Activated T-cell treated with anti-CD3 and anti-CD28 coated beads, Interleukin-2, amount 50 U/mL, for 4 hours (primary cell): ENCODE results near the gene FAR2. TPM values are rescaled to one million over a fixed set of nuclear protein-coding genes. Genes with fewer than 3 reads are reported as not detected.
"Not testable (repeated sequence)": the region's sequence is repeated elsewhere in the genome, so short reads cannot be mapped to it uniquely, and the experiment has no call there.

ENCODE experiments used
- ATAC-seq, 2 donors: fragments of 200-7000 bp; cut with Tn5 transposase; one replicate each; pipeline ENCODE4 v1.10.0; 2021
- DNase-seq: peaks from one replicate; pipeline ENCODE4 v3.0.0-alpha.2; 2020
- H3K27me3 Mint-ChIP-seq: one replicate; pipeline ENCODE4 v1.8.0; 2021; ENCODE audit warnings: low read depth, mixed read lengths
- H3K36me3 Mint-ChIP-seq: one replicate; pipeline ENCODE4 v1.8.0; 2022; ENCODE audit warnings: mixed read lengths; ENCODE audit not compliant: insufficient read depth
- H3K4me1 Mint-ChIP-seq: one replicate; pipeline ENCODE4 v1.8.0; 2021; ENCODE audit warnings: low read depth, mixed read lengths
- H3K4me3 Mint-ChIP-seq: one replicate; pipeline ENCODE4 v1.8.0; 2021; ENCODE audit warnings: mild to moderate bottlenecking, moderate library complexity, mixed read lengths
- H3K9me3 Mint-ChIP-seq: one replicate; pipeline ENCODE4 v1.8.0; 2021; ENCODE audit warnings: mixed read lengths
- total RNA-seq, 3 donors: library from RNA; stranded (reverse); gene quantifications; one replicate each; pipeline ENCODE4 v1.2.1, GENCODE V29; 2021

FAR2 gene
- total RNA-seq, 3 donors from 2014 or later, result 2.5 to 5.9 (median 2.5) TPM

GRCh38 chr12:29244159-29244765 lies 95.2 kb downstream of the FAR2 start:
- H3K27me3 Mint-ChIP-seq, result no peaks in the 10 kb centered on the region
- DNase-seq (no peak), ATAC-seq (no peak)
- peaks cover 4% of the 10 kb centered on the region for H3K9me3 Mint-ChIP-seq
- peaks cover 16% of the 10 kb centered on the region for H3K4me1 Mint-ChIP-seq
- H3K4me3 Mint-ChIP-seq, result no peak overlapping the region
- H3K36me3 Mint-ChIP-seq, result peaks cover 4% of the 10 kb centered on the region

DNA sequence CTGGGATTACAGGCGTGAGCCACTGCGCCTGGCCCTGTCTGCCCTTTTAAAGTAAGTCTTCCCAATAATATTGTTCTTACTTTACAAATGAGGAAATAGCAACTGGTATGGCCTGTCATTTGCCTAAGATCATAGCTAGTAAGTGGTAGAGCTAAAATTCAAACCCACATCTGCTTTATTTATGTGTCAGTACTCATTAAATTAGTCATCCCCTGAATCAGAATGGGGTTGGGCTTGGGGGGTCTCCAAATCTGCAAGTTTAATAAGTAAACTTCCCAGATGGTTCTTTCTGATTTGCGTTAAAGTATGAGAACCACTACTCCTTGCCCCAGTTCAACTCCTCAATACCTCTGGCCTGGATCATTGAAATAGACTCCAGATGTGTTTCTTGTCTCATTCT lies 96.2 kb downstream of the FAR2 start:
- H3K4me3 Mint-ChIP-seq, result no peak overlapping the region
- peaks cover 4% of the 10 kb centered on the region for H3K9me3 Mint-ChIP-seq
- DNase-seq, result no peak

GRCh38 chr12:29249930-29250329 lies 100.9 kb downstream of the FAR2 start:
- peaks cover 3% of the 10 kb centered on the region for H3K36me3 Mint-ChIP-seq
- no peaks in the 10 kb centered on the region for H3K27me3 Mint-ChIP-seq
- no peak for ATAC-seq
- no peak for DNase-seq
- H3K4me3 Mint-ChIP-seq, result no peak overlapping the region
- no peaks in the 10 kb centered on the region for H3K4me1 Mint-ChIP-seq
- no peaks in the 10 kb centered on the region for H3K9me3 Mint-ChIP-seq

More for the DNA sequence above, 96.2 kb downstream of the FAR2 start:
- Mint-ChIP-seq H3K27me3 (no peaks in the 10 kb centered on the region), H3K36me3 (peaks cover 4% of the 10 kb centered on the region), H3K4me1 (peaks cover 16% of the 10 kb centered on the region)
- ATAC-seq, result no peak

DNA sequence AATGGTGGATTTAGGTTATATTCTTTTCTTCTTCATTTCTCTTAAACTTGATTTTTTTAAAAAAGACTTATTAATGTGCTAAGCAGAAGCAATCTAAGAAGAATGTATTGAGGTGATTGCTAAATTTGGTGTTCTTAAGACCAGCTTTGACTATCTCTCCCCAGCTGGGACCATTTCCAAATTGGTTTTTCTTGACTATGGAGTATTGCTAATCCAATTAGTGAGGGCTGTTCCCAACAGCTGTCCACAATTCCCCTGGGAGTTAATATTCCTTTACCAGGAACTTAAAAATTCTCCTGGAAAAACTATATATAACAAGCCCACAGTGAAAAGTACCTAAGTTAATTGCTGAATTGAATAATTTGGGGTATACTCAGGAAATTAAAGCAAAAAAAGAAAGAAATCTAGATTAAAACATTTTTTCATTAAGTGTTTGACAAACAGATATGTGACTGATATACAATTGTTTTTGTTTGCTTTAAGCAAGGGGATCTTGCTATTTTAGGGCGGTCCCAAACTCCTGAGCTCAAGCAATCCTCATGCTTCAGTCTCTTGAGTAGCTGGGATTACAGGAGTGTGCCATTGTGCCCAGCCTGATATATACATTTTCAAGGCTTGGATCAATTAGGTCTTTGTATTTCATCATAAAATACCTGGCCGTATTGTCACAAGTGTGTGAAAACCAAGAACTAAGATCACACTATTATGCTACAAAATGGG lies 105.0 kb downstream of the FAR2 start:
- no peaks in the 10 kb centered on the region for H3K9me3 Mint-ChIP-seq
- no peak overlapping the region for H3K4me3 Mint-ChIP-seq
- H3K36me3 Mint-ChIP-seq, result peaks cover 7% of the 10 kb centered on the region
- no peaks in the 10 kb centered on the region for H3K4me1 Mint-ChIP-seq
- ATAC-seq (no peak), DNase-seq (no peak)
- H3K27me3 Mint-ChIP-seq, result no peaks in the 10 kb centered on the region

GRCh38 chr12:29255042-29255441 lies 106.0 kb downstream of the FAR2 start:
- Mint-ChIP-seq H3K36me3 (peaks cover 7% of the 10 kb centered on the region), H3K4me1 (no peaks in the 10 kb centered on the region), H3K4me3 (no peak overlapping the region), H3K9me3 (no peaks in the 10 kb centered on the region), H3K27me3 (no peaks in the 10 kb centered on the region)
- DNase-seq (no peak), ATAC-seq (no peak)

- H3K4me1 Mint-ChIP-seq, result no peaks in the 10 kb centered on the region
- peaks cover 12% of the 10 kb centered on the region for H3K36me3 Mint-ChIP-seq
- no peaks in the 10 kb centered on the region for H3K27me3 Mint-ChIP-seq
- DNase-seq (no peak), ATAC-seq (no peak)
- peaks cover 15% of the 10 kb centered on the region for H3K9me3 Mint-ChIP-seq
- H3K4me3 Mint-ChIP-seq, result no peak overlapping the region
Measured at GRCh38 chr12:29256598-29256997, 107.5 kb downstream of the FAR2 start.

DNA sequence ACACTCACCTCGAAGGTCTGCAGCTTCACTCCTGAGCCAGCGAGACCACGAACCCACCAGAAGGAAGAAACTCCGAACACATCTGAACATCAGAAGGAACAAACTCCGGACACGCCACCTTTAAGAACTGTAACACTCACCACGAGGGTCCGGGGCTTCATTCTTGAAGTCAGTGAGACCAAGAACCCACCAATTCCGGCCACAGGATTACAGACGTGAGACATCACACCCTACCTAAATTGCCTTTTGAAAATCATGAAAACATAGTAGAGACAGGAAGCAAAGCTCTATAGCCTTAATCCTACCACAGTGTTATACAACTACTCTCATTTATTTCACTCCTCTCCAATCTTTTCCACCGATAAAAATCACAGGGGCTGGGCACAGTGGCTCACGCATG lies 108.6 kb downstream of the FAR2 start:
- ATAC-seq, DNase-seq, H3K4me3 Mint-ChIP-seq, H3K27me3 Mint-ChIP-seq, H3K4me1 Mint-ChIP-seq: not testable (repeated sequence)
- peaks cover 12% of the 10 kb centered on the region for H3K36me3 Mint-ChIP-seq
- peaks cover 21% of the 10 kb centered on the region for H3K9me3 Mint-ChIP-seq

DNA sequence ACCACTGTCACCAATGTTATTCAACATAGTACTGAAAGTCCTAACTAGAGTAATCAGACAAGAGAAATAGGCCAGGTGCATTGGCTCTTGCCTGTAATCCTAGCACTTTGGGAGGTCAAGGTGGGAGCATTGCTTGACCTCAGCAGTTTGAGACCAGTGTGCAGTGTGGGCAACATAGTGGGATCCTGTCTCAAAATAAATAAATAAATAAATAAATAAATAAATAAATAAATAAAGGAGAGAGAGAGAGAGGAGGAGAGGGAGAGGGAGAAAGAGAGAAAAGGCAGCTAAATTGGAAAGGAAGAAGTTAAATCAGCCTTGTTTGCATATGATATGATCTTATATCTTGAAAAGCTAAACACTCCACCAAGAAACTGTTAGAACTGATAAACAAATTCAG lies 115.3 kb downstream of the FAR2 start:
- H3K4me3 Mint-ChIP-seq, result no peak overlapping the region
- H3K36me3 Mint-ChIP-seq, result peaks cover 5% of the 10 kb centered on the region
- ATAC-seq (no peak), DNase-seq (no peak)
- no peaks in the 10 kb centered on the region for H3K4me1 Mint-ChIP-seq
- no peaks in the 10 kb centered on the region for H3K27me3 Mint-ChIP-seq
- peaks cover 37% of the 10 kb centered on the region for H3K9me3 Mint-ChIP-seq

GRCh38 chr12:29269706-29270408 lies 120.8 kb downstream of the FAR2 start:
- no peaks in the 10 kb centered on the region for H3K27me3 Mint-ChIP-seq
- H3K36me3 Mint-ChIP-seq, result peaks cover 6% of the 10 kb centered on the region
- H3K9me3 Mint-ChIP-seq, result no peaks in the 10 kb centered on the region
- H3K4me1 Mint-ChIP-seq, result no peaks in the 10 kb centered on the region
- DNase-seq (no peak), ATAC-seq (no peak)
- H3K4me3 Mint-ChIP-seq, result no peak overlapping the region

DNA sequence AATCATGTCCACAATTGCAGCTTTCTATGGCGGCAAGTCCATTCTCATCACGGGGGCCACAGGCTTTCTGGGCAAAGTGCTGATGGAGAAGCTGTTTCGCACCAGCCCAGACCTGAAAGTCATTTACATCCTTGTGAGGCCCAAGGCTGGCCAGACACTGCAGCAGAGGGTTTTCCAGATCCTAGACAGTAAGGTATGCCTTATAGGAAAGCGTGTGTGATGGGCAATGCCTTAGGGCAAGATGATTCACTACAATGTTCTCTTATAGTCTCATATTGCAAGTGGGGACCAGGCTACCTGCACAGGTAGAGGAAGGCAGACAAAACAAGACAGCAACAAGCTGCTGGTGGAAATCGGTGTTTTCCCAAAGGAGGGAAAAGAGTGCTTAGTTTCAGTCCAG lies 121.4 kb downstream of the FAR2 start:
- DNase-seq, result no peak
- H3K9me3 Mint-ChIP-seq, result no peaks in the 10 kb centered on the region
- H3K27me3 Mint-ChIP-seq, result no peaks in the 10 kb centered on the region
- no peak for ATAC-seq
- H3K36me3 Mint-ChIP-seq, result peaks cover 7% of the 10 kb centered on the region
- no peak overlapping the region for H3K4me3 Mint-ChIP-seq
- no peaks in the 10 kb centered on the region for H3K4me1 Mint-ChIP-seq

DNA sequence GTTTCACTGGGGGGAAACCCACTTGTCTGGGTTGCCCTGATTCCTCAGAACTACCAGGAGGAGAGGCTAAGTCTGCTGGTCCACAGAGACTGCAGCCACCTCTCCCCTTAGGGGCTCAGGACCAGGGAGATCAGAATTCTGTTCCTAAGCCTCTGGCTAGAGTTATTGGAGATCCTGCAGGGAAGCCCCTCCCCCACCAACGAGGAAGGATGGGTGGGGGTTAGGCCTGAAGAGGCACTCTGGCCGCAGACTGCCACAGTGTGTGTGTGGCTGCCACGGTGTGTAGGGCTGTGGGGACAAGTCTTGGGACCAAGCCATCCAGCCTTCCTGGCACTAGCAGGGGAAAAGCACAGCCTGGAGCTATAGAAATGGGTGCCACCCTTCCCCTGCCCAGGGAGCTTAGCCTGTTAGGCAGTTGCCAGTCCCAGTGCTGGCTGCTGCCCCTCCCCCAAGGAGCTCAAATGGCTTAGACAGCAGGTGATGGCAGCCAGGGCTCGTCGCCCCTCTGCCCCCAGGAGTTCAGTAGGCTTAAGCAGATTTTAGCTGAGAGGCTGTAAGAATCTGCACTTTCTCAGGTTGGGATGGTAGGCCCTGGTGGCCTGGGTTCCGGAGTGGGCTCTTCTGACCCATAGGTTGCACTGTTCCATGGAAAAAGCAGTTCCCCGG lies 124.2 kb downstream of the FAR2 start:
- Mint-ChIP-seq H3K36me3 (peaks cover 11% of the 10 kb centered on the region), H3K9me3 (no peaks in the 10 kb centered on the region), H3K4me1 (no peaks in the 10 kb centered on the region)

DNA sequence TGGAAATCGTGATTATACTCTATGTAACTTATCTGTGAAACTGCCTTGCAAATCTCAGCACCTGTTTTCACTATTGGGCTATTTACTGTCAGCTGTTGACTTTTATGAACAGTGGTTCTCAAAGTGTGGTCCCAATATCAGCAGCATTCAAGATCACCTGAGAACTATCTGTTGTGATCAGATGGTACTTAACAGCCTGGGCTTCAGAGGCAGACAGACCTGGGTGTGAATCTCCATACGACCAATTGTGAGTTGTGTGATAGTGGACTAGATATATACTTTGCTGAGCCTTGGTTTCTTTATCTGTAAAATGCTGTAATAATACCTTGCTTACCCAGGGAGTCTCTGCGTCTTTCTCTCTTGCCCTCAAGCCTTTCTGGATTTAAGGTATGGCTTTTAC lies 126.8 kb downstream of the FAR2 start:
- Mint-ChIP-seq H3K4me3 (no peak overlapping the region), H3K4me1 (no peaks in the 10 kb centered on the region), H3K27me3 (no peaks in the 10 kb centered on the region), H3K9me3 (no peaks in the 10 kb centered on the region), H3K36me3 (peaks cover 12% of the 10 kb centered on the region)
- no peak for DNase-seq
- ATAC-seq, result no peak

More for the DNA sequence above, 124.2 kb downstream of the FAR2 start:
- DNase-seq, result no peak
- no peak for ATAC-seq
- H3K27me3 Mint-ChIP-seq, result no peaks in the 10 kb centered on the region
- H3K4me3 Mint-ChIP-seq, result no peak overlapping the region

DNA sequence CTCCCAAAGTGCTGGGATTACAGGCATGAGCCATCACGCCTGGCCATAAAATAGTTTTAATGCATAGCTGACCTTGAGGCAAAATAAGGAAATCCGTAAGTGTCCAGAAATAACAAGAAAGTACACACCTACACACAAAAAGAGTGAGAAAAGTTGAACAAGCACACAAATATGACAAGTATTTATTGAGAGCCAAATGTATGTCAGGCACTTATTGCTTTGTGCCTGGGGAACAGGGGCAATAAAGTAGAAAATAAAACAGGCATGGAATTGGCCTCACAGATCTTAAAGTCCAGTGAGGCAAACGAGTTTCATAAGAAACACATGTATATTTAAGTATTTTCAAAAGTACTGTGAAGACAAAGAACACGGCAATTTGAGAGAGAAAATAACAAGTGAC lies 128.2 kb downstream of the FAR2 start:
- no peak overlapping the region for H3K4me3 Mint-ChIP-seq
- H3K36me3 Mint-ChIP-seq, result peaks cover 17% of the 10 kb centered on the region
- no peaks in the 10 kb centered on the region for H3K9me3 Mint-ChIP-seq
- H3K4me1 Mint-ChIP-seq, result peaks cover under 1% of the 10 kb centered on the region
- DNase-seq, result no peak
- no peaks in the 10 kb centered on the region for H3K27me3 Mint-ChIP-seq
- ATAC-seq, result no peak

GRCh38 chr12:29278673-29279420 lies 129.8 kb downstream of the FAR2 start:
- Mint-ChIP-seq H3K4me1 (peaks cover 4% of the 10 kb centered on the region), H3K36me3 (peaks cover 11% of the 10 kb centered on the region), H3K27me3 (no peaks in the 10 kb centered on the region), H3K9me3 (no peaks in the 10 kb centered on the region), H3K4me3 (no peak overlapping the region)
- ATAC-seq (no peak), DNase-seq (no peak)
